SKM-1 treated with dmso at 0.1 percent for 144 hours (cell line): ENCODE measurements around the gene LMO4.

ENCODE experiments used
- DNase-seq: peaks from one replicate; lab custom pipeline; 2025; ENCODE audit not compliant: unreplicated experiment; lab: John Stamatoyannopoulos, UW

Gene LMO4

DNA sequence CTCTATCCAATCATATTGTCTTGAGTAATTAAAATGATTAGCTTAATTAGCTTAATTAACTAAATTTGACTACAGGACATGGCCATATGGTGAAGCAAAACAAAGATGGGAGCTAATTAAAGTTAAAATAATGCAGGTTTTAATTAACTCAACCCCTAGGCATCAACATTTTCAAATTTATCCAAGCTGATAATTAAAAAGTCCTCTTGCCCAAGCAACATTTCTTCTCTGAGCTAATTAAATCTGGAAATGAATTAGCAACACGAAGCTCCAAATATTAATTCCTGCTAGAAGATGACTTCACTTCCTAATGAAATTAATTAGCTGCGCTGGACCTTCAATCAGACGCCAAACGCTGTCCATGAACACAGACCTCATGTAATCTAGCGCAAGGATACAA lies 27.9 kb downstream of the LMO4 start:
- DNase-seq, result no peak

DNA sequence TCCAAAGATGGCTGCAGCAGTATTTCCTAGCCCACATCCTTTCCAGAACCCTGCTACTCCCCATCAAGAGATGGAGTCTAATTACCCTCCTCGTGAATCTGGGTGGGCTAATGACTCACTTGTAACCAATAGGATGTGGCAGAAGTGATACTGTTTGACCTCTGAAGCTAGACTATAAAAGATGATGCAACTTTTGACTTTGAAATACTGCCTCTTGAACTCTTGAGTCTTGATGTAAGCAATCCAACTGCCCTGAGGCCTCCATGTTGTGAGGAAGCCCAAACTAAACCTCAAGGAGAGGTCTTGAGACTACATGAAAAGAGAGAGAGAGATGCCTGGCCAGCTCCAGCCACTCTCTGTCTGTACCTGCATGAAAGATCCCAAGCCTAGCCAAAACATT lies 29.5 kb downstream of the LMO4 start:
- DNase-seq, result no peak

- DNase-seq, result no peak
Observed at GRCh38 chr1:87359586-87359985, 30.9 kb downstream of the LMO4 start.

DNA sequence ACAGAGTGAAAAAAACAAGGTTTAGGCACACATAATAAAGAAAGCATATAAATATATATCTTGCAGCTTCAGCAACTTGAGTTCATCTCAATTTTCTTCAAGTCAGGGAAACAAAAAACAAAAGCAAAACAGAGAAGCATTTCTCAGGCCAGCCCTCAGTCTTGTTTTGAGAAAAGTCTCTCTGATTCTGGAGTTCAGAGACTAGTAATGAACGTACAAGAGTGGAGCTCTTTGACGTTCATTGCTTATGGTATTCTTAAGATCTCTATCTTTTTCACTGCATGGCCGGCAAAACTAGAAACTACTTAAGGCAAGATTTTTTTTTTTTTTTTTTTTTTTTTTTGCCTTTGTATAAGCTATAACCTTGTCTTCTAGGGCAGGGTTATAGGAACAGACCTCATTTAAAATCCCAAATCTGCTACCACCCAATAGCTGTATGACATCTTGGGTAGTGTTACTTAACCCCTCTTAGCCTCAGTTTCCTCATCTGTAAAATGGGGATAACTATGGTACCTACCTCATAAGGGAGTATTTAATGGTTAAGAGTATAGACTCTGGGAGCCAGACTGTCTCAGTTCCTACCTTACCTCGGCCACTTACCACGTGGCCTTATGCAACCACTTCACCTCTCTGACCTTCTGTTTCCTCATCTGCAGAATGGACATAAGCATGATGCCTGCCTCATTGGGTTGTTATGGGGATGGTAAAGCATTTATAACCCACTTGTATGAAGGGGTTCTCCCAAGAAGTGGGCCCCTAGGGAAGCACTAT lies 33.6 kb downstream of the LMO4 start:
- DNase-seq, result no peak

DNA sequence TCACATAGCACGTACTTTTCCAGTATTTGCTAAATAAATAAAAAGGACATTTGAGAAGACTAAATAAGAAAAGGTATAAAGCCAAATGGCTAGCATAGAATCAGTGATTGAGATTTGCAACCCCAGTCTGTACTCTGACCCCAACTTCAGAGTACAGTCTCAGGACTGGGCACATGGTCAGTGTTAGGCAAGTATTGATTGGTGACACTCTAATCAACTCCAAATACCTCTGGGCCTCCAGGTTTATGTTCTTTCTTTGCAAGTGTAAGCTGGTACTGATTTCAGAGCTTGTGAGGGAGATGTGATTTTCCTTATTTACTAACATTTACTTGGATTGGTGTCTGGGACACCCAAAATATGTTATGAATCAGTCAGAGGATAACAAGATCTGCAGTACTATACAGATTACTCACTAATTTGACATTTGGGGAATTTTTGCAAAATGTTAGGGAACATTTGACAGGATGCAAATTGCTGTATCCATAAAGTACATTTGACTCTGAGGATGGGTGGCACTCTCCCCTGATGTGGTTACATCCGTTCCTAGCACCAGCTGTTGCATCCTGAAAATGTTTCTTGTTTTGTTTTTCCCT lies 34.2 kb downstream of the LMO4 start:
- DNase-seq, result no peak

DNA sequence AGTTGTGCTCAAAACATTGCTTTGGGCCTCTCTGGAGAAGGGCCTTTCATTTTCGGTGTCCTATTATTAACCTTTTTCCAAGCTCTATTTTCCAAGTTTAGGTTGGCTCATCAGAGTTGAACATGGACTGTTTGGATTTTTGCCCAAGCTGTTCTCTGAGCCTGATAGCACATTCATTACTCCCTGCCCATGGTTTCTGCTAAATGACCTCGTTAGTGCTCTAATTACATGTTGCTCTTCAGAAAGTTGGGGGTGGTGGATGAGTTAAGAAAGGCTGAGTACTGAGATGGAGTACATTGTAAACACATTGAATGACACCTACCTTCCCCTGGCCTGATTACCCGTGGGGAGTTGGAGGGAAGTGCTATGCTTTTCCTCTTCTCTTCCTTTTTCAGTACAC lies 38.9 kb downstream of the LMO4 start:
- DNase-seq, result no peak

DNA sequence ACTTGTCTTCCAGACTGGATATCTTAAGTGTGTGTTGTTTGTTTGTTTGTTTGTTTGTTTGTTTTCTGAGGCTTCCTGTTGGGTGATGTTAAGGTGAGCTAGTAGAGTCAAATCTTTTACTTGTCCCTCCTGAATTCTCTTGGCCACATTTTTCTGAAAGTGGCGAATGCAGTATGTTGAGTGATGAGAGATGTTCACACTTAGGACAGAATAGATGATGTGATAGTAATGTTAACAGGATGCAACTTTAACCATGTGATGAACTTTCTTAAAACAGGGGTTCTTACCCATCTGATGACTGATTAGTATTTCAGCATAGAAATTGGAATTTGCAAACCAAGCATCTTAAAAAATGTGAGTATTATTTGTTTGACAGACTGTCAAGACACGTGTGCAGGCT lies 40.2 kb downstream of the LMO4 start:
- no peak for DNase-seq

GRCh38 chr1:87369736-87370478 lies 41.2 kb downstream of the LMO4 start:
- DNase-seq, result no peak

DNA sequence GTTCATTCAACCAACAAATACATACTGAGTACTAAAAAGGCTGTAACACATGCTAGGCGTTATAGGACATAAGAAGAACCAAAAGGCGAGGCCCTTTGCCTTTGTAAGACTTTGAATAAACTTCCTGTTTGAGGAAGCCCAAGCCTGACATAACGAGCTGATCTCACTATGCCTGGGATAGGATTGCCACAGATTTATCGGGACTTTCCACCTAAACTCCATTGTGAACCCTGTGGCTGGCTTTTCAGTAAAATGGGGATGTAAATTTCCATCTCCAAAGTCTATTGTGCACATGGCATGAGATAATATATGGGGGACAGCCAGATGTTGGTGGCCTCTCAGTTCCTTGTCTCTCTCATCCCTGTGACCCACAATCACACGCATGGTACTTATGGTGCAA lies 41.9 kb downstream of the LMO4 start:
- DNase-seq, result no peak

- no peak for DNase-seq
Observed at GRCh38 chr1:87379306-87379705, 50.6 kb downstream of the LMO4 start.

DNA sequence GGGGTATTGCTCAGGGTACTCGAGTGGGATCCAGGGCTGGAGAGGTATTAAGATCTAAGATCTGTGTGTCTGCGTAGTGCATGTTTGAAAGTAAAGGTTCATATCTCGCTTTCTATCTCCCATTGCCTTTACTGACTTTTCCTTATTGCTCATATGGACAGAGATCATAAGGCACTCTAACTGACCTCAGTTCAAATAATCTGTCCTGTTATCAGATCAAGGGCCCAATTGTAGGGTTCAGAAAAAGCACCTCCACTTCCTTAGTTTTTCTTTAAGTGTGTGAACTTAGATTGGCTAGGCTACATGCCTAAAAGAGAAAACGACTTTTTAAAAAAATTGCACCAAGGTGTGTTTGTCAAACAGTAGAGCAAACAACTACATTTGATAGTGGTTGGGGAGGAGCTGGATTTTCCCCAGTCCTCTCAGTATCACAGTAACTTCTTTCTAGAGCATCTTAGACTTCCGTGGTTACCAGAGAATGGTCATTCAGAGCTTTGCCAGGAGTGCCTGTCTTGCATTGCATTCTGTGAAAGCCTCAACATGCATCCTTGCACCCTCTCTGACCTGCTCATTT lies 57.6 kb downstream of the LMO4 start:
- no peak for DNase-seq

DNA sequence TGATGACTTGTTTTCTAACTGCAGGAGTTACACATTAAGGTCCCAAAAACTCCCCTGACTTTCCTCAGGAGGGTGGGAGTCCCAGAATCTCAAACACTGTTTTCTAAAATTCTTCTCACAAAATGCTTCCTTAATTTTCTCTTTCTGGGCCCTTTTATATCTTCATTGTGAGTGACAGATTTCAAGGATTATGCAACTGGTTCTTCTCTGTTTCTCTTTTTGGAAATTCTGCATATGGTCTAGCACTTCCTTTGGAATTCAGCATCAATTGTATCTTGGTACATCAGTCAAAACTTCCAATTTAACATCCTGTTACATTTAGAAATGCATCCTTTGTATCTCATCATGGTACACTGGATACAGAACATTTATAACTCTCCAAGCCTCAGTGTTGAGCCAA lies 59.7 kb downstream of the LMO4 start:
- DNase-seq, result no peak

- no peak for DNase-seq
Observed at GRCh38 chr1:87389011-87389410, 60.3 kb downstream of the LMO4 start.

DNA sequence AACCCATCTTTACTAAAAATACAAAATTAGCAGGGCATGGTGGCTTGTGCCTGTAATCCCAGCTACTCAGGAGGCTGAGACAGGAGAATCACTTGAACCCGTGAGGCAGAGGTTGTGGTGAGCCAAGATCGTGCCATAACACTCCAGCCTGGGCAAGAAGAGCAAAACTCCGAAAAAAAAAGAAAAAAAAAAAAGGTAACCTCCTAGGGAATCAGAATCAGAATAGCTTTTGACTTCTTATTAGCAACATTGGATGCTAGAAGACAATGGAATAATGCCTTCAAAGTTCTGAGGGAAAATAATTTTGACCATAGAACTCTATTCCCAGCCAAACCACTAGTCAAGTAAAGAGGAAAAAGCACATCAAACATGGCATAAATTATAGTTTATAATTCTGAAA lies 60.9 kb downstream of the LMO4 start:
- DNase-seq, result no peak

- DNase-seq, result no peak
Observed at GRCh38 chr1:87392248-87393192, 63.8 kb downstream of the LMO4 start.

DNA sequence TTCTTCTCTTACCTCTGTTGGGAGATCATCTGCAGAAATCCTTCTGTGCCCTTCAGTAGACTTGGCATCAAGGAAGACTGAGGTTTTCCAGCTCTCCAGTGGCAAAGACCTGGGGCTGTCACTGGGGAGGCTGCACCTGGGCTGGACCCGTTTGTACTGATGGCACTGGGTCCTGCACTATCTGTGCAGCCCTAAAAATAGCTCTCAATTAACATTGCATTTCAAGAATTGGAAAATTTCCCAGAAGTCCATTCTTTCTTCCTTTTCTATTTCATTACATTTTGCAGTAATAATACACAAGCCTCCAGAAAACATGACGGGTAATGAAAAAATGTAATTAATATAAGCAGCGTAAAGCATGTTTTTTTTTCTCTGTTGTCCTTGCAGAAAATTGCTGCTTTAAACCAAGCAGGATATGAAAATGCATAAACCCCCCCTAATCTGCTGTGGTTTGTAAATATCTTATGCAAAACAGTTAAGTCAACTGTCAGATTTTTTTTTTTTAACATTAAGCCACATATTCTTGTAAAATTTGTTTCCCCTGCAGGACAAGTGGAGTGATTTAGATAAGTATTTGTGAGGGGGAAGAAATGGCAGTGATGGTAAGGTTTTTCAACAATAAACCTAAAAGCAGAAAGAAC lies 64.9 kb downstream of the LMO4 start:
- DNase-seq, result no peak

DNA sequence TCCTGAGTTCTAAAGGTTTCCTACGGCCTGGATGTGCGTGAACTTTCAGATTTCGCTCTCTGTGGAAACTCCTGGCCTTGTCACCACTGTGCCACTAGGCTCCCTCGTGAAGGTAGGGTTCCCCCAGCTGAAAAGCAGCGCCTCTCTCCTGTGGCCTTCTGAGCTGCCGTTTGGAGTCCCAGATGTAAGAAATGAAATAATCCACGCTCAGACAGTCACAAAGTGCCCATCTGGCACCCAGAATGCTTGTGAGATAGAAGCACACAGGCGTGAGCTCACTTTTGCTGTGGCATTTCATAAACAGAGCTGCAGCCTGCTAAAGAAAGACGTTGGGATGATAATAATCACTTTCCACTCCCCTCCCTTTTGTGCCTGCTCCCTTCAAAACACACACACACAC lies 65.8 kb downstream of the LMO4 start:
- DNase-seq, result no peak

GRCh38 chr1:87394982-87395381 lies 66.3 kb downstream of the LMO4 start:
- DNase-seq, result no peak
